ENCODE measurements around the gene STIL.
"Not testable (repeated sequence)": the region's sequence is repeated elsewhere in the genome, so short reads cannot be mapped to it uniquely, and the experiment has no call there.

STIL gene

DNA sequence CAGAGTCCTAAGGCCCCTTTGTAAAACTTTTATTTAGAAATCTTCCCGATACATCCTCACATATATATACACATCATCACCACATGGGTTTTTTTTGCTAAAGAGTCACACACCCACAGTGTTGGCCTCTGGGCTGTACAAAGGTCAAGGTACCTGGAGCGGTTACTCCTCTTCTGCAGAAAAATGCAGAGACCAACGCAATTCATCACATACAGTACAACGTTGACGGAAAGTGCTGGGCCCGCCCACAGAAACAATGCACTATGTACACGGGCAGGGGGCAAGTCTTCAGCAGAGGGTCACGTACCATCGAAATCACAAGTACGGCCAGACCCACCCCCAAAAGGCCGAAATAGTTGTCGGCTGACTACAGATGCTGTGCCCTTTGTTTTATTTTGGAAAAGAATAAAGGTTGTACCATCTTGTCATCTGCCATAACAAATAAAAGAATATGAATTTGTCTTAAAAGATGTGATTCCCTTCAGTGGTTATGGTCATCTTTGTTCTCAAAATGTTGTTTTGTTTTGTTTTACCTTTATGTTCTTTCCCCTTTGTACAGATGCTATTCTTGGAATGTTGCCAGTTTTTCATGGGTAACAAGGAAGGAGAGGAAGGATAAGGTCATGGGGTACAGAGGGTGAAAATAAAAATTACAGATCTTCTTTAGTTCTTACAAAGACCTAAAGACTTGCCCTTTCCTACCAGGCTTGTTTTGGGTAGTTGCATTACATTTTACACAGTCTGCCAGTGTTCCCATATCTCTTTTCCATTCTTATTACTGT, 97.5 kb downstream of the STIL start:
- DNase-seq, result no peak

DNA sequence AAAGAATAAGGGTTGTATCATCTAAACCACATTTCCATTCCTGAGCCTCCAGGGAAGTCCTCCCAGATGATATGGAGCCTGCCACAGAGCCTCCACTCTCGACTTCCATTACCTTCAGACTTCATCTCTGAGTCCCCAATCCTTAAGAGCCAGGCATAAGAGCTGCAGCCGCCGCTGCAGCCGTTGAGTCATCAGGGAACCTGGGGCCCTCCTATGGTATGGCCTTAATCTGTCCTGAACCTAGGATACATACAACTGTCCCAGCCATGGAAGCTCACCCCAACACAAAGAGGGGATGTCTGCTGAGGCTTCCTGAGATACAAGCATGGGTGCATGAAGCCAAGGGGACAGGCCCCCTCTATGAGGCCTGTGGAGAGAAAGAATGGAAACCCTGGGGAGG, 98.2 kb downstream of the STIL start:
- DNase-seq, result no peak

DNA sequence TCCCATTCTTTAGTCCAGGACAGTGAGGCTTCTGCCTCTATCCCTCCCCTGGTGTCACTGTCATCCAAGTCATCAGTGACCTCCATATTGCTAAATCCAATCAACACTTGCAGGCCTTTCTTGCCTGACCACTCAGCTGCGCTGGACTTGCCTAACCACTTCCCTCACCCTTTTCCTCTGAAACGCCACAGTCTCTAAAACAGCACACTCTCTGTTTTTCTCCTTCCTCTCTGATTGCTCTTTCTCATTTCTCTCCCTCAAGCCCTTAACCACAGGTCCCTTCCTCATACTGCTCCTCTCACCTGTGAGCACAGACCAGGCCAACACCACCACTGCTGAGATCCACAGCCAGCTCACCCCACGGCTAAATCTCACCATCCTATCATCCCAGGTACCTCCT, 99.4 kb downstream of the STIL start:
- no peak for DNase-seq

DNA sequence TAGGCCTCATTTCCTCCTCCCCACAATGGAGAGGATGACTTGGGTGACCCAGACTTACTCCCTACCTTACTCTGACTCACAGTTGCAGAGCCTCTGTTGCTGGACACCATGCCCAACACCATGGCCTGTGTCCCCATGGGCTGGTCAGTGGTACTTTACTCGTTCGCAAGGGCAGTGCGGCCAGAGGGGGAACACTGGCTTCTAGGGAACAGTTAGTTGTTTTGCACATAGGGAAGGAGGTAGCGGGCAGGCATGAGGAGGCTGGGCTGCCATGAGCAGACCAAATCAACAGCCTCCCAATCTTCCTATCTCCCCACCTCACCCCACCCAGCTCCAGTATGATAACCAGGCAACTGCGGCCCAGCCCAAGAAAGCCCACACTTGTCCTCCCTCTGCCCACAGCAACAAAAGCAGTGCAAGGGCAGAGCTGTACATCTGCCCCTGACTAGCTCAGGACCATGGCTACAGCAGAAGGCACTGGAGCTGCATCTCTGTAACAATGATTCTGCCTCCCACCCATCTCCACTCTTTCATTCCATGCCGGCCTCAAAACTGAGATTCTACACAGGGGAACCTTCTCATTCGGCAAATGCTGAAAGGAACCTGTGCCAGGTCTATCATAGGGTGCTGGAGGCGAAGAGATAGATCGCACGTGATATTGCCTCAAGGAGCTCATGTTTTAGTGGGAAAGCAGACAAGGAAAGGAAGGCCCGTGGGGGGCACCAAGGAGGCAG, 100.5 kb downstream of the STIL start:
- DNase-seq, result no peak

DNA sequence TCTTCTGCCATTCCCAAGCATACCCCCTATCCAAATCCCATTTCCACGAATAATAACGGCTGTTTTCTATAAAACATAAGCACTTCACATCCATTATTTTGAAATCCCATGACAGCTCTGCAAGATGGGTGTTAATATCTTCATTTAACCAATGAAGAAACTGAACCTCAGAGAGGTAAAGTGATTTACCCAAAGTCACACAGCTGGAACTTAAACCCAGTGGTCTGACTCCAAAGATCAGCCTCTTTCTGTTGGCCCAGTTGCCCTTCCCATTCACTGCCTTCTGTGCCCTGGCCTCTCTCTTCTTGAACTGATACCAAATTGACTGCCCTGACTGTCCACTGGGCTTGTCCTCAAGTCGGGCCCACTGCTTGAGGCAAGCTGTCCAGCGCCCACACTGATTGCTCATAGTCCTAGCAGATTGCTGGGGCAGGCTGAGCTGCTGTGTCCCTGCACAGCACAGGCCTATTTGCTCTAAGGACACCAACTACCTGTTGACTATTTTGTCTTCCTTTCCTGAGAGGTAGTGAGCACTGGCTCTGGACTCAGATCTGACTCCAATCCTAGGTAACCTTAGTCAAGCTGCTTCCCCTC, 101.2 kb downstream of the STIL start:
- no peak for DNase-seq

DNA sequence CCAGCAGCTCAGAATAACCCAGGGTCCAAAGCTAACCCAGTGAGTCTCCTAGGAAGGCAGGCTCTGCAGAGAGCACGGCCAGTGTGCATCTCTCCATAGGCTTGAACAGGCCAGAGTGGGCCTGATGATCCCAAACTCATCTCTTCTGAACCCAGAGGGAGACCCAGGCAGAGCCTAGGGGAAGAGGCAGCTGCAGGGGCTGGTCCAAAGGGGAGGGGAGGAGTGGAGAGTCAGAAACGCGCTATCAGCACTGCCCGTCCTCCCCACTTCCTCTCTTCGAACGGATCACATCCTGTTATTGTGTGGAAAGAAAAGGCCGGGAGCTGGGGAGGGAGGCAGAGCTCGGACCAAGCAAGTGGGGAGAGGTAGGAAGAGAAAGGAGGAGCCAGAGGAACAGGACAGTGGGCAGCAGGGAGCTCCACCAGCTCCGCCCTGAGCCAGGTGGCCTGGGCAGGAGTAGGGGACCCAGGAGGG, 102.1 kb downstream of the STIL start:
- DNase-seq, result peak in 1 of 2 donors; percentile 24

DNA sequence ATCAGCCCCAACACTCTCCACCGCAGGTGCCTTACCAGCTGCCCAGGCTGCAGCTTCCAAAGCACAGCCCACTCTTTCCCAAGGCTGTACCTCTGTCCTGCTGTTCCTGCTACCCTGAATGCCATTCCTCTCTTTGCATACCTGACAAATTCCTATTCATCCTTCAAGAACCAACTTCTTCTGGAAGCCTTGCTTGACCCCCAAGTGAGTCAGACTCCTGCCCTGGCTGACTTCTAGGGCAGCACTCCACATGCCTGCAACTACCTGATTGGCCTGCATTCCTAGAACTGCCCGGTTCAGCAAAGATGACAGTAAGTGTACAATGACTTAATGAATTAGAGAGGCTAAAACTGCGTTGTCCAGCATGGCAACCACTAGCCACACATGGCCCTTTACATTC, 103.3 kb downstream of the STIL start:
- no peak for DNase-seq

DNA sequence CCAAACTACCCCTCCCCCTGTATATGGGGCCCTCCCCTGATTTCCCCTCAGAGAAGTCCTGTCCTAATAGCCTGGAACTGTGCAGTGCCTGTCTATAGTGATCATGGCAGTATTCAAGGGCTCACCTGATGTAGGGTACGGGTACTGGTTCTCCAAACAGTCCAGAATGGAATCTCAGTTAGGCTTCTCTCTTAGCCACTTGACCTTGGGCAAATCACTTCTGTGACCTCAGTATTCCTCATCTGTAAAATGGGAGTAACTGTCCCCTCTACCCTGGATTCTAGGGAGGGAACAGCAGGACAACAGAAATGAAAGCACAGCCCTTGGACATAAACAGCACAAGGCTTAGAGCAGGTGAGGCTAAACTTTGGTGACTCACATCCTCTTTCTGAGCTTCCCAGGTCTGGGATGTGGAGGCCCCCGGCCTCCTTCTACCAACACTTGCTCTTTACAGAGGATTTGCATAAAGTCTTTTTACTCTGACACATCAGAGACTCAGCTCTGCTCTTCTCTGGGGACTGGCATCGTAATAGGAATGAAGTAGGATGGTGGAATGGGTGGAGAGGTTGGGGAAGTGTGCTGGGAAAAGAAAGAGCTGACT, 104.1 kb downstream of the STIL start:
- DNase-seq, result no peak

DNA sequence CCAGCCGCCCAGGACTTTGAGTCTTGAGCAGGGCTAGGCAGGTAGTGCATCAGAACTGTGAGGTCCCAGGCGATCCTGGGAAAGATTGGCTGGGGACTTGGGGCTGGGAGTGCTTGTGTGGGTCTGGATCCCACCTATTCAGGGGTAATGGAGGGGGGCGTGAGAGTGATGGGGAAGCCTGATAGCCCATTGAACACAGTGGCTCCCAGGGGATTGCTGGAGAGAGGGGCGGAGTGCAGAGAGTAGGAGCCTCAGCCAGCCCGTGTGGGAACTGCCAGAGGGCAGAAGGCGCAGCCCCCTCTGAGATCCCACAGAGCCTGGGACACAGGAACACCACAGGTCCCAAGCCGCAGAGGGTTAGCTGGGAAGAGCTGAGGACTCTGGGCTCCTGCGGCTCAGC, 104.9 kb downstream of the STIL start:
- DNase-seq, result no peak

DNA sequence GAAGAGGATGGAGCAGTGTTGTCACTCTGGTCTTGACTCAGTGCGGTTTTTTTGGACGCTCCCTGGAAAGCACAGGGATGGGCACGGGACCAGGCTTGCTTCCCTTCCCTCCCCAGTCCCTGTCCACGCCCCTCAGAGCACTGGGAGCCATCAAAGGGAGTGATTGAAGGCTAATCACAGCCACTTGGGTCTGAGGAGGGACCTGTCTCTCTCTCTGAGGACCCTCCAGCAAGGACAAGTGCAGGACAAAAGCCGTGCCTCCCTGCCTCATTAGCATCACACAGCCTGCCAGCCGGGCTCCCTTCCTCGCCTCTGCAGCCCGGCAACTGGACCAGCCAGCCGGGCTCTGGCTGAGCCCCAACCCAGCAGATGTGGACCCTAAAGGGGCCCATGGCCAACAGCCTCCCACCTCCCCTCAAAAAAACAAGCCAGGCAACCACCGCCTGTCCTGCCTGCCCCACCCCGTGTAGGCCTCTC, 105.5 kb downstream of the STIL start:
- DNase-seq, result no peak

DNA sequence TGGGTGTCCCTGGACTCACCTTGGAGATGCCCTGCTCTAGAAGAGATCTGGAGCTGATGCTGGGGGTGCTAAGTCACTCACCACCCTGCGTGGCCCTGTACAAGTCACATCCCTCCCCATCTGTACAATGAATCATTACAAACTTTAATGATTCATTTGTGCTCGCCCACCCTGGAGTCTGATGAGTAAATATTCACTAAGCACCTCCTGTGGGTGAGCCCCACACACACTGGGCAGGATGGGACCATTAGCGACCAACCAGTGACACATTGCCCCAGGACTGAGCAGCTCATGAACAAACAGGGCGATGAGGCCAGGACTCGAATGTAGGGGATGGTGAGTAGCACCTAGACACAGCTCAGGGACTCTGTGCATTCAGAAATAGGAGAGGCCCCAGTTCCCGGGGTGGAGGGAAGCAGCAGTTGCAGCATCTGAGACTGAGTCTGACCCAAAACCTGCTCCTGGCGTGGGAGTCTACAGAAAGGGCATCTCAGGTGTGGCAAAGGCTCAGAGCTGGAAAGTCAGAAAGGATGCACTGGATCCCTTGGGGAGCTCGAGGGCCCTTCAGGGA, 106.1 kb downstream of the STIL start:
- no peak for DNase-seq

DNA sequence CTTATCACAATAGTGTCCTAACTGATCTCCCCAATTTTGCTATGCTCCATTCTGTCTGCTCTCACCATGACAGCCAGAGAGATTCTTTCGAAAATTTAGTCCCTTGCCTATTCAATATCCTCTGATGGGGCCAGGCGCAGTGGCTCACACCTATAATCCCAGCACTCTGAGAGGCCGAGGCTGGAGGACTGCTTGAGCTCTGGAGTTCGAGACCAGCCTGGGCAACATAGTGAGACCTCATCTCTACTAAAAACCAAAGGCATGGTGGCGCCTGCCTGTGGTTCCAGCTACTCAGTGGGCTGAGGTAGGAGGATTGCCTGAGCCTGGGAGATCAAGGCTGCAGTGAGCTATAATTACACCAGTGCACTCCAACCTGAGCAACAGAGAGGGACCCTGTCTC, 108.0 kb downstream of the STIL start:
- no peak for DNase-seq

DNA sequence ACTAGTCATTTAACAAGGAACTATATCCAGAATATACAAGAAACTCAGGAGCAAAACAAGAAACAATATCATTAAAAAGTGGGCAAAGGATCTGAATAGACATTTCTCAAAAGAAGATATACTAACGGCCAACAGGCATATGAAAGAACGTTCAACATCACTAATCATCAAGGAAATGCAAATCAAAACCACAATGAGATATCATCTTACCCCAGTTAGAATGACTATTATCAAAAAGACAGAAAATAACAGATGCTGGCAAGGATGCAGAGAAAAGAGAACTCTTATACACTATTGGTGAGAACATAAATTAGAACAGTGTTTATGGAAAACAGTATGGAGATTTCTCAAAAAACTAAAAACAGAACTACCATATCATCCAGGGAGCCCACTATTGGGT, 110.4 kb downstream of the STIL start:
- DNase-seq, result not testable (repeated sequence)

DNA sequence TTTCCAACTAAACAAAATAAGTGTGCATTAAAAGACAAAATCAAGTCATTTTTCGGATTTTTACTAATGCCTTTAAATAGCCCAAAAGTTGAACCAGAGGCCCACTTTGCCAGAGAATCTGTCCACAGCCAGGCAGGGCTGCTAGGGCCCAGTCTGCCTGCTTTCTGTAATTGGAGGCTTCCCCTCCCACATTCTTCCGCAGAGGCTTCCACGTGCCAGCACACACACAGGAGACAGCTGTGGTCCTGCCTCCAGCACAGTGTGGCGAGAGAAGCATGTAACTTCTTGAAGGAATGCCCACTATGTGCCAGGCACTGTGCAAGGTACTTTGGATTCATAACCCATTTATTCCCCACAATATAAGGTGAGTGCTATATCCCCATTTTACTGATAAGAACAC, 112.8 kb downstream of the STIL start:
- DNase-seq, result no peak

All from hippocampal formation (tissue), 2 donors.